Smooth muscle cell (in vitro differentiated cells): ENCODE data around the gene COQ4. TPM values are rescaled to one million over a fixed set of nuclear protein-coding genes. Genes with fewer than 3 reads are reported as not detected.

Experiments used
- DNase-seq: peaks from one replicate; lab custom pipeline; 2025; ENCODE audit not compliant: unreplicated experiment; lab: John Stamatoyannopoulos, UW
- H2AFZ ChIP-seq: fragments of 200-600 bp; sonication (generic); 2 replicates; pipeline ENCODE4 v1.6.0; 2016; ENCODE audit warnings: antibody characterized with exemption, low read depth, mild to moderate bottlenecking
- H3F3A ChIP-seq: fragments of 200-600 bp; sonication (generic); 2 replicates; pipeline ENCODE4 v1.6.0; 2017; ENCODE audit warnings: antibody characterized with exemption, low read depth
- H3K27ac ChIP-seq: fragments of 200-600 bp; sonication (generic); 2 replicates; pipeline ENCODE4 v1.5.1; 2016; ENCODE audit warnings: low read depth, mild to moderate bottlenecking
- H3K27me3 ChIP-seq: fragments of 200-600 bp; sonication (generic); 2 replicates; pipeline ENCODE4 v1.6.1; 2016; ENCODE audit warnings: low read depth, mild to moderate bottlenecking
- H3K36me3 ChIP-seq: fragments of 200-600 bp; sonication (generic); 2 replicates; pipeline ENCODE4 v1.5.1; 2016; ENCODE audit warnings: low read depth
- H3K4me1 ChIP-seq: fragments of 200-600 bp; sonication (generic); 2 replicates; pipeline ENCODE4 v1.5.1; 2016; ENCODE audit warnings: low read depth
- H3K4me2 ChIP-seq: fragments of 200-600 bp; sonication (generic); 2 replicates; pipeline ENCODE4 v1.6.0; 2016; ENCODE audit warnings: mild to moderate bottlenecking
- H3K4me3 ChIP-seq: fragments of 200-600 bp; sonication (generic); 2 replicates; pipeline ENCODE4 v1.5.1; 2016; ENCODE audit warnings: mild to moderate bottlenecking
- H3K79me2 ChIP-seq: fragments of 200-600 bp; sonication (generic); 2 replicates; pipeline ENCODE4 v1.6.0; 2016; ENCODE audit warnings: low read depth, mild to moderate bottlenecking
- H3K9ac ChIP-seq: fragments of 200-600 bp; sonication (generic); 2 replicates; pipeline ENCODE4 v1.6.0; 2016; ENCODE audit warnings: low read depth
- H3K9me3 ChIP-seq: fragments of 200-600 bp; sonication (generic); replicated peaks from 2 replicates; pipeline ENCODE4 v1.5.1; 2016; ENCODE audit warnings: low read depth
- H4K20me1 ChIP-seq: fragments of 200-600 bp; sonication (generic); 2 replicates; pipeline ENCODE4 v1.6.0; 2016; ENCODE audit warnings: low read depth
- CTCF ChIP-seq: fragments of 200-600 bp; sonication (generic); IDR thresholded peaks from 2 replicates; pipeline ENCODE4 v1.5.1; 2017; ENCODE audit warnings: borderline replicate concordance, mild to moderate bottlenecking, antibody characterized with exemption; ENCODE audit not compliant: insufficient read depth, poor library complexity, severe bottlenecking
- WGBS: methylation state at CpG from one replicate; pipeline ENCODE4 v1.1.7; 2016; ENCODE audit warnings: low lambda C conversion rate; 5-methylcytosine and 5-hydroxymethylcytosine counted together
- polyA plus RNA-seq: library from polyadenylated mRNA; unstranded; fragments of >200 nt; fragmentation: Nextera tagmentation; extraction: Ambion mirVana; gene quantifications from 2 replicates; pipeline ENCODE4 v1.2.1, GENCODE V29; 2016
- total RNA-seq: library from RNA; depleted of rRNA; stranded (reverse); fragments of >200 nt; gene quantifications from 2 replicates; pipeline ENCODE4 v1.2.3, GENCODE V29; 2014

The COQ4 gene
- total and polyA plus RNA-seq, 2 experiments from 2014 or later, result 16.7 to 37.5 TPM

- Histone ChIP-seq H4K20me1 (no peaks in the 10 kb centered on the region), H3K9ac (no peak overlapping the region), H3K27ac (no peak overlapping the region), H3K4me1 (no peaks in the 10 kb centered on the region), H2AFZ (no peak overlapping the region), H3K4me3 (no peak overlapping the region), H3K79me2 (no peaks in the 10 kb centered on the region), H3K4me2 (no peak overlapping the region), H3K36me3 (no peaks in the 10 kb centered on the region), H3K9me3 (no peaks in the 10 kb centered on the region), H3F3A (no peaks in the 10 kb centered on the region), H3K27me3 (no peaks in the 10 kb centered on the region)
- WGBS, result 95% methylated on average over 4 of the region's 4 CpGs
- DNase-seq, result no peak
- no peak for TF ChIP-seq CTCF
These were observed 21.2 kb downstream of the COQ4 start for GRCh38 chr9:128343855-128344254.

- H3K4me1 ChIP-seq, result no peaks in the 10 kb centered on the region
- 97% methylated on average over 28 of the region's 28 CpGs for WGBS
These were observed 22.4 kb downstream of the COQ4 start for GRCh38 chr9:128344931-128345605.

GRCh38 chr9:128349125-128349524 is 26.5 kb downstream of the COQ4 start:
- Histone ChIP-seq H4K20me1 (no peaks in the 10 kb centered on the region), H3F3A (no peaks in the 10 kb centered on the region), H3K27me3 (no peaks in the 10 kb centered on the region), H3K9ac (no peak overlapping the region), H3K27ac (no peak overlapping the region), H2AFZ (no peak overlapping the region), H3K4me1 (no peaks in the 10 kb centered on the region), H3K4me2 (no peak overlapping the region), H3K36me3 (no peaks in the 10 kb centered on the region), H3K9me3 (no peaks in the 10 kb centered on the region), H3K79me2 (no peaks in the 10 kb centered on the region), H3K4me3 (no peak overlapping the region)
- no peak for DNase-seq
- TF ChIP-seq CTCF, result no peak
- WGBS, result 81% methylated on average over 2 of the region's 2 CpGs

More at GRCh38 chr9:128344931-128345605, 22.4 kb downstream of the COQ4 start:
- H3K27me3 ChIP-seq, result no peaks in the 10 kb centered on the region
- no peaks in the 10 kb centered on the region for H4K20me1 ChIP-seq
- H3K36me3 ChIP-seq, result no peaks in the 10 kb centered on the region
- no peak overlapping the region for H3K4me3 ChIP-seq
- no peak overlapping the region for H2AFZ ChIP-seq
- no peak overlapping the region for H3K27ac ChIP-seq
- no peak overlapping the region for H3K9ac ChIP-seq
- H3K79me2 ChIP-seq, result no peaks in the 10 kb centered on the region
- H3K4me2 ChIP-seq, result no peak overlapping the region
- DNase-seq, result no peak
- no peak for TF ChIP-seq CTCF
- H3K9me3 ChIP-seq, result no peaks in the 10 kb centered on the region
- no peaks in the 10 kb centered on the region for H3F3A ChIP-seq

GRCh38 chr9:128349772-128350171 is 27.1 kb downstream of the COQ4 start:
- WGBS, result over 99% methylated on average over 6 of the region's 6 CpGs

More at GRCh38 chr9:128349772-128350171, 27.1 kb downstream of the COQ4 start:
- H3K27ac ChIP-seq, result no peak overlapping the region
- no peak overlapping the region for H3K4me2 ChIP-seq
- H3K9me3 ChIP-seq, result no peaks in the 10 kb centered on the region
- no peaks in the 10 kb centered on the region for H3K79me2 ChIP-seq
- H3K36me3 ChIP-seq, result no peaks in the 10 kb centered on the region
- H3K27me3 ChIP-seq, result no peaks in the 10 kb centered on the region
- TF ChIP-seq CTCF, result no peak
- H4K20me1 ChIP-seq, result no peaks in the 10 kb centered on the region
- no peaks in the 10 kb centered on the region for H3F3A ChIP-seq
- H3K4me3 ChIP-seq, result no peak overlapping the region
- no peak overlapping the region for H3K9ac ChIP-seq
- no peak for DNase-seq
- H3K4me1 ChIP-seq, result no peaks in the 10 kb centered on the region
- no peak overlapping the region for H2AFZ ChIP-seq
